ENCODE measurements around the gene CELA1.

The CELA1 gene

DNA sequence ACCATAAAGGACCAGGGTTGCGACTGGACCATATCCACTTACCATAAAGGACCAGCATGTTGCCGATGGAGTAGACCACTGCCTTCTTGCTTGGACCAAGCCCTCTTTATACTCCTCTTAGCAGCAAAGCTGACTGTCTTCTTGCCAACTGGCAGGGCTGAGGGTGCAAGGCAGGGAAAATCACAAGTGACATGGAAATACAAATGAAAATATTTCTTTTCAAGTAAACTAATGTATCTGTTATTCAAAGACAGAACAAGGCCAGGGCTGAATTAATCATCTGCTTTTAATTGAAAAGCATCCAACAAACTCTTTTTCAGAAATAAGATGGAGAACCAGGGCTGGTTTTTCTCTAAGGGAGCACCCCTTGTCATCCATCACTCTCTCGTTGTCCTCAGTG, at the start of gene CELA1:
TSS of gene CELA1 (minus strand) at position 99 of the 400 bp plus-strand sequence. CDS start at position 58, 41 bp downstream.
- ATAC-seq, result no peak

DNA sequence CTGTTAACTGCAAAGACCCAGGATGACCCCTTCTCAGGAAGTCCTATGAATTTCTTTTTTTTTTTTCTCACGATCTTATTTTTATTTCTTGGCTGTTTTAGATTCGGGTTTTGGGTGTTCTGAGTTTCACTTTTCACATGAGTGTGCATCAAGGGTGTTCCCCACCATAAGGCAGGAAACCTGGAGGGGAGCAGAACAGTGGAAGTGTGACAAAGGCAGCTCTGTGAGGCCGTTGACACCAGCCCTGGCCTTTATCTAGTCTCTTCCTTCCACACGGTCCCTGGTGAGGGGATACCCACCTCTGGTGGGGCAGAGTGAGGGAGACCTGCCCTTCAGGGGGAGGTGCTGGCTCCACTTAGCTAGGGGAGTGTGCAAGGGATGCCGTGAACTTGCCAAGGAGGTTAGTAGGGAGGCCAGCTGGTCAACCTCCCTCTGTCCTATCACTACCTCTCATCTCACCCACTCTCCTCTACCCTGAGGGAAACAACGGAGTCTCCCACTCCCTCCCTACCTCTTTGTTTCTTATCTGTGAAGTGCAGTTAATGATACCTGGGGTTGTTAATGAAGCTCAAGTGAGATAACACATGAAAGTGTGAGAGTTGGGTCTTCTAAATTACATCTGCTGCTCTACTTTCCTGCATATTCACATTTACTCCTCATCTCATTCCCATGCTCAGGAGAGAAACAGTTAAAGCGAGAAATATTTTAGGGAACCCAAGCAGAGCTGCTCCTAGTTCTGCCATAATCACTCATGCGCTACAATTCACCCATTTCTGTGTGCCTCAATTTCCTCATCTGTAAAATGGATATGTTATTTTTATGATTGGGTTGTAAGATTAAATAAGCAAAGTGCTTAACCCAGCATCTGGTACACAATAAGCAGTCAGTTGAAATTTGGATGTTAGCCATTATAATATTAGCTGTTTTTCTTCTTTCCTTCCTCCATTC, 49.1 kb upstream of the CELA1 start:
- ATAC-seq, result peak; percentile 11 to 37

DNA sequence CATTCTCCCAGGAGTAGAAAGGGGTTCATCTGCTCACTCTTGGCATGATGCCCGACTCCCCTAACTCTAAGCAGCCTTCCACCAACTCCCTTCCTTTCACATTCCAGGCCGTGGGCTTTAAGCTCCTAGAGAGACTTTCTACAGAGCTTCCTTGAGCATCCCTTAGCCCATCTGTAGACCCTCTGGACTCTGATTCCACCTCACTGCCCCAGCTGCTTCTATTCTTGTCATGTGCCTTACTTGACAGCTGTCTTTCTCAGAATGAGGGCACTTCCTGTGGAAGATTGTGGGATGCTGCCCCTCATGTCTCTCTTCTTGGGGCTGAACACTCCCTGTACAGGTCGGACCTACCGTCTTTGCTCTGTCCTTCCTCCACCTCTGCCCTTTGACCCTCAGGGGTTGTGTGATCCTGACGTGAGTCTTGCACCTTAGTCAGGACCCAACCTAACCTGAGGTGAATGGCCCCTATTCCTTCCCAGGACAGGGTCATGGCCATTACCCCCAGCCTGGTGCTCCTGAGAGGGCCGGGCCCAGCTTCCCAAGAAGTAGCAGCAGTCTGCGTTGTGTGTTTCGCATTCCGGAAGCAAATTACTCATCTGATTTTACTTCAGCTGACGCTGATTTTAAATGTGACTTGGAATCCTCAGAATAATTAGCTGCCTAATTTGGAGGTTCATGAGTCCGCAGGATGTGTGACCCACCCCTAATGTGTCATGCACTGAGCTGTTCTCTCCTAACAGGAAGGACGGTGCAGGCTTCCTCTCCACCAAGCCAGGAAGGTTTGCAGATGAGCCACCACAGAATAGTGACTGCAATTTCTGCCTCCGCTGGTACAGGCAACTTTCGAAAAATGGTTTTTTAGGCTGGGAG, 47.4 kb upstream of the CELA1 start:
- ATAC-seq, result peak; percentile 67 to 77

DNA sequence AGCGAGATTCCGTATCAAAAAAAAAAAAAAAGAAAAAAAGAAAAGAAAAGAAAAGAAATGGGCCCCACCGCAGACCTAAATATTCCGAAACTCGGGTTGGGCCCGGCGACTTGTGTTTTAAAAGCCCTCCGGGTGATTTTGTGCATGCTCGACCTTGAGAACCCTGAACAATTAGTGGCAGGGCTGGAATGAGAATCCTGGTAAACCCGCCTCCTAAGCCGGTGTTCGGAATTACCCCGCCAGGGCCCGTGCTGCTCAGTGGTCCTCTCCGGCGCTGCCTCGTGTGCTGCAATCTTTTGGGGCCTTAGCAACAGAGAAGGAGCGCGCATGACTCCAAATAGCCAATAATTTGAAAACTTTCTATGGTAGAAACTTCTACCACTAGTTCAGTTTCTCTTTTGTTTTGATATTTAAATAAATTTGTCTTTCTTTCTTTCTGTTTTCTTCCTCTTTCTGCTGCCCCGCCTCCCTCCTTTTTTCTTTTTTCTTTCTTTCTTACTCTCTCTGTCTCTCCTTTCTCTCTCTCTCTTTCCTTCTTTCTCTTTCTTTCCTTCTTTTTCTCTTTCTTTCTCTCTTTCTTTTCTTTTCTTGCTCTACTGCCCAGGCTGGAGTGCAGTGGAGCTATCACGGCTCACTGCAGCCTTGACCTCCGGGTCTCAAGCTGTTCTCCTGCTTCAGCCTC, 46.2 kb upstream of the CELA1 start:
- ATAC-seq, result peak in 1 of 2 donors; percentile 11

DNA sequence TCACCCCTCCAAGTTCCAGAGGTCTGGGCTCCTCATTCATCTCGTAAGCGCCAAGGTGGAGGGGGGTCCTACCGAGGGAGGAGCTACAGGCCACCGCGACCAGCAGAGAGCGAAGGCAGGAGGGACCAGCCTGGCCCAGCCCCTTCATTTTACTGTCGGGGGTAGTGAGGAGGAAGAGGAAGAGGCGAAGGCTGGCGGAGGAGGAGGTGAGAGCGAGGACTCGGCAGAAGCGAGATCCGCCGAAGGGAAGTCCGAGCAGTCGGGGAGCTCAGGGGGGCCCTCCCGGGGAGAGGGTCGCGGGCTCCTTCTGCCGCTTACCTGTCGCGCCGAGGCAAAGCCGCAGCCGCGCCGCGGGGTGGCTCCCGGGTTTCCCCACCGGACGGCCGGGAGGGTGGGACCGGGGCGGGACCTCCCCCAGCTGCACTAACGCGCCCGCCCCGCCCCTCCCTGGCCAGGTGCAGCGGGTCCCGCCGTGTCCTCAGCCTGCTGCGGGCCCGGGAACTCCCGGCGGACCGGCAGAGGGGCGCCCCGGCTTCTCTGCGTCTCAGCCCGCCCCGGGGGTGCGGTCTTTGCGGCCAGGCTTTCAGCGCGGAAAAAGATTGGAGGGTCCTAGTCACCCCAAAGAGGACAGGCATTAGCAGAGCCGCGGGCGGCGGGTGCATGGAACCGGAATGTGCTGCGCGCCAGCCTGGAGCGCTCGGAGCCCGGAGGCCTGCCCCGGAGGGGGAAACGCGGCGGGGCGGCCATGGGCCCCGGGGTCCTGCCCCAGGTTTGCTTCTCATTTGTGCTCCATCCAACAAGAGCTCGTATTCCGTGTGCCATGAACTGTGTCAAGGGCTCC, 45.0 kb upstream of the CELA1 start, which contains the start of gene GALNT6:
TSS of gene GALNT6 (minus strand) at position 124 of the 841 bp plus-strand sequence. CDS start 11,625 bp downstream, outside the sequence.
- peak; percentile 48 to 58 for ATAC-seq

DNA sequence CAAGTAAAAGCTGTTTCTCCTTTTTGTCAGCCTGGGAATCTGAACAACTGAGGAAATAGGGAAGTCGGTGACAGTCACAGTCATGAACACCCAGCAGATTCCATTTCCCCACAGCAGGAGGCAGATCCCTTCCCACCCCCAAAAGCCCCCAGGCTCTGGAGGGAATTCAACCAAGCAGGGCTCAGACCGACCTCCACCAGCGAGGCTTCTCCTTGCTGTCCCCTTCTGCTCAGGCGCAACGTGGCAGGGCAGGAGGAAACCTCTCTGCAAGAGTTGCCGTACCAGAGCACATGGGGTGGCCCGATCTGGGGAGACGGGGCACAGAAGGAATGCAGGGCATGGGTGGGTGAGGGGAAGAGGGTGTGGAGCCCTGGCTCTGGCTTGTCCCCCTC, 44.4 kb upstream of the CELA1 start:
- no peak for ATAC-seq

DNA sequence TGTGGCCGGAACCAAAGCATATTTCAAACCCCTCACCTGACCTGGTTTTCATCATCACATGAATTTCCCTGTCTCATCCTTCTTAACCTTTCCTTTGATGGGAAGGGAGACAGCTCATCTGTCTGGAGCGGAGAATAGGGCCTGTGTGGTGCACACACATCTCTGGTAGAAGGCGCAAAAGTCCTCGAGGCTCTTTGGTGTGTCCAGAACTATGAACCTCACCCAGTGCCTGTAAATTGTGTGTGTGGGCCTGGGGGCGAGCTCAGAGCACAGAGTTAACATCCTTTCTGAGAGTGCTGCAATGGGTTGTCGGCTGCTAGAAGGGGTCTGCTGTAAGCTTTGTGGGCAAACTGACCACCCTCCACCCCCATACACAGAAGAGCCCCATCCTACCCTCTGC, 44.0 kb upstream of the CELA1 start:
- ATAC-seq, result no peak

DNA sequence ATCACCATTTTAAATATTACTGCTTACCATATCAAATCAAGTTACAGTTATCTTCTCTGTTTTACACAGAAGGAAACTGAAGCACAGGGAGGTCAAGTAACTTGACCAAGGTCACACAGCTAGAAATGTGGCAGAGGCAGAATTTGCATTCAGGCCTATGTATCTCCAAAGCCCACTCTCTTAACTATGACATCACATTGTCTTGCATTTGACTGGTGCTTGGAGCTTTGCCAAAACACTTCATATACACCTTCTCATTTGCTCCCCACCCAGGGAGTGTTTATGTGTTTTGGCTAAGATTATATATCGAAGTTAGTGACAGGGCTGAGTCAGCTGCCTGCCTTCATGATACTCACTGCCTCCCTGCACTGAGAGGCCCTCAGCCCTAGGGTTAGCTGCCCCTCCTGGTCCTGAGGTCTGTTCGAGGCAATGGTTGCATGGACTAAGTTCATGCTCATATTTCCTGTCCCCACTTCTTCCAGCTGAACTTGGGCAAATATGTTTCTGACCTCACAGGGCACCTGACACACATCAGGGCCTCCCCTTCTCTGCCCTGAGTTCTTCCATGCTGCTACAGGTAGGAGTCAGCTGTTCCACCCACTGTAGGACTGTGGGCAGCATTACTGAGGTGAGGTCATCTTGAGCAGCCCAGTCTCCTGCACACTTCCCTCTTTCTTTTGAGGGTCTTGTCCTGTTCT, 43.0 kb upstream of the CELA1 start:
- peak; percentile 29 to 31 for ATAC-seq

DNA sequence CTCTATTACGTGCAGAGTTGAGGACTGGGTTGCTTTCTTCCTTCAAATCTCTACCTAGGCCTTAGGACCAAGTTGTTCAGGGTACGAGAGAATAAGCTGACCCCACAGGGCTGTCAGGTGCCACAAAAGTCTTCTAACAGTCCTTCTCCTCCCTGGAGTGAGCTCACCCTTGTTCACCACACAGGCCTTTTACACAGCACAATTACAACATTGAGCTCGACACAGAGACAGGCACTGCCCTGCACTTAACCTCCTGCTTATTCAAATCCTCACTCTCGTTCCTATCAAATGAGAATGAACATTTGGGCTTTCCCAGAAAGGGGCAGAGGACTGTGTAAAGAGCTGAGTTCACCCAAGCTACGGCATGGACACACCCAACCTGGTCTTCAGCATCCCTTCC, 42.4 kb upstream of the CELA1 start:
- ATAC-seq, result no peak

DNA sequence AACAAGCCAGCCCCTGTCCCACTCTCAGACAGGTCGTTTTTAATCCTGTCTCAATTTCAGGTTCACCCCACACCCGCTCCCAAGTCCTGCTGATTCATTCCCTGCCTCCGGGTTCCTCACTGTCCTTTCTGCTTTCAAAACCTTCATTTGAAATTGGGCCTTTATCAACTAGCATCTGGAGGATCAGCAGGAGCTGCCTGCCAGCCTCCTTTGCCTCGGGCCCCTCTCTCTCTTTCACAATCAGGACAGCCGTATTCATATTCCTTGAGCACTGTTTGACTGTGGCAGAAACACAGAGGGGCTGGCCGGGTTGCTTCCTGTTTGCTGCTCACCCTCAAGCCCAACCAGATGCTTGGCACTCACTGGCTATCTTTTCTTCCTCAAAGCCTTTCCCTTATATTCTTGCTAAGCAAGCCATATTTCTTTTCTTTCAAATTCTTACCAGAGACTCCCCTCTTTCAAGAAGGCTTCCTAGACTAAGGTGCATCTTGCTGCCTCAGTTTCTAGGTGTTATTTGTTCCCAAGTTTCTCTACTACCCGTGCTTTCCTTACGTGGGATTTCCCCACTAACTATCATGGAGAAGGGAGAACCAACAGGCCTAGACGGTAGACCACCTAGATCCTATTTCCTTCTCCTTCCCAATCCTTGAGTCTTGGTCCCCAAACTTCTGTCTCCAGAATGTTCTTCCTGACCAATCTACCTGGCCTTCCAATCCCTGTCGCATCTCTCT, 41.8 kb upstream of the CELA1 start:
- ATAC-seq, result no peak

DNA sequence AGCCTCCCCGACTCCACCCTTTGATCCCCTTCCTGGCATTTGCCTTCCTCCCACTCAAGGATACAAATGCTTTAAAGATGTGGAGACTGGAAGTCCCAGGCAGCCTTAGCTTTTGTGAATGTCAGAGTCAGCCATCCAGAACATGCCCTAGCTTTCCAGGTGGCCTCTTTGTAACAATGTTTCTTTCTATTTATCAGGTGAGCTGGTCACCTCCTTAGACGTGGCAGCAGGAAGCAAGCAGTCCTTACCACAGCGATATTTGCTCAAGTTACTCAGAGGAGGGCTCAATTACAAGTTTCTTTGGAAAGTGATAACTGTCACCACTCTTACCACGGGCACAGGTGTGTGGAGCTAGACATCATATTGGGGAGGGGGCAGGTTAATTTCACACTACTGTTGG, 39.9 kb upstream of the CELA1 start:
- no peak for ATAC-seq

DNA sequence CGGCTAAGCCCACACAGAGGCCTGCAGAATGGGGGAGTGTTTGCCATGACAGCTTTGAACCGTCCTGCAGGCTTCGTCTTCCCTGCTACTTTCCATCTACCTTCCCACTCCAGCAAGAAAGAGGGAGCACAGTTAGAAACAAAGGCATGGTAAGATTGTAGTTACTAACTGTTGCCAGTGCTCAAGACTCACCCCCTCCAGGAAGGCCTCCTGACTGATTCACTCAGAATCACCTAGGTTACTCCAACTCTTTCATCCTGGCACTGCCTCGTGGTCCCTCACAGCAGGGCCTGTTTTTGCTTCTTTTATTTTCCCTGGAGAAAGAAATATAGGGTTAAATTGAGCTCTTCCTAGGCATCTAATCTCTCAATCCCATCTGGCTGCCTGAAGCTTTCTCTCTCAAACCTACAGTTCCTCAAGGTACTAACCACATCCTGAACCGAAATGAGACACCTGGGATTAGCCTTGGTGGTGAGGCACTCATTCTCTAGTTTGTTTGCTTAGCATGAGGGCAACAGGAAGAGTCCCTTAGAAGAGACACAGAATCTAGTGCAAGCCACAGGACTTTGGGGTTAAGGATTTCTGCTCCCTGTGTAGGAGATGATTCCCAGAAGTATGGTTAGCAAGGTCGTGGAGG, 36.9 kb upstream of the CELA1 start:
- ATAC-seq, result no peak

DNA sequence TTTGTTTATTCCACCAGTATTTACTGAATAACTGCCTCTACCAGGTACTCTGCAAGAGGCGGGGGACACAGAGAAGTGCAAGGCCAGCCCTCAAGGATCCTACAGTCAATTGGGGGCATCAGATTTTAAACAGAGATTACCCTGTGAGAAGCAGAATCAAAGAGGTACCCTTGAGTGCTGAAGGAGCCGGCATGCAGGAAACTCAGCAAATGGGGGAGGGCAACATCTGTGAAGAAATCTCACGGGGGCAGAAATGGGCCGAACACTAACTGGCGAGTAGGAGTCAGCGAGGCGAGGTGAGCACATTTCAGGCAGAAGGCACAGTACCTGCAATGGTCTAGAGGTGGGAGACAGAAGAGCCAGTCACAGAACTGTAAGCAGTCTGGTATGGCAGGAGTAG, 35.7 kb upstream of the CELA1 start:
- no peak for ATAC-seq

DNA sequence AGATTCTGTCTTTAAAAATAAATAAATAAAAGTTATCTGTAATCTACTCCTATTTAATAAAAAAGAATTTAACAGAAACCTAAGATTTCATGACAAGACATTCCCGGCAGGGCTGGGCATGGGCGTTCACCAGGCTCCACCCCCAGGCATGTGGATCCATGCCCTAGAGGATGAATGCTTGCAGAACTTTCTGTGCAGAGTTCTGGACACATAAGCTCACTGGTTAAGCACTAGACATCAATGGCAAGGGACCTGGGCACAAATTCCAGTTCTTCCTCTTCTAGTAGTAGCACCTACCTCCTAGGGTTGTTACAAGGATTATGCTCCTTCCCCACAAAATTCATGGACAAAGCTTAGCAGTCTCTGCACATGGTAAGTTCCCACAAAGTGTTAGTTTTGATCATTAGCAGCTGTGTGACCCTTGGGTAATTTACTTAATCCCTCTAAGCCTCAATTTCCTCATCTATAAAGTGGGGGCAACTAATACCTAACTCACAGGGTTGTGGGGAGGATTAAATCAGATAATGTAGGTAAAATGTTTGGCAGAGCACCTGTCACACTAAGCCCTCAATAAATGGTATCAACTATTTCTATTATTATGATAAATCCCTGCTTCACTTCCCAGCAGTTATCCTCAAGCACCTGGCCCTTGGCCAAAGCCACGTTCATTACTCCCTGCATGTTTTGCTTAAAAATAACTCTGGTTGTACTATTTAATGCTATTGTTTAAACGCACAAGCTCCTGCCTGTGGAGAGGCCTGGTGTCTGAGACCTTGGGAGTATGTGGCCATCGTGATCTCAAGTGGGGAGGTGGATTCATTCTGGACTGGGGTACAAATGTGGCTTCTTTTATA, 35.0 kb upstream of the CELA1 start:
- no peak for ATAC-seq

DNA sequence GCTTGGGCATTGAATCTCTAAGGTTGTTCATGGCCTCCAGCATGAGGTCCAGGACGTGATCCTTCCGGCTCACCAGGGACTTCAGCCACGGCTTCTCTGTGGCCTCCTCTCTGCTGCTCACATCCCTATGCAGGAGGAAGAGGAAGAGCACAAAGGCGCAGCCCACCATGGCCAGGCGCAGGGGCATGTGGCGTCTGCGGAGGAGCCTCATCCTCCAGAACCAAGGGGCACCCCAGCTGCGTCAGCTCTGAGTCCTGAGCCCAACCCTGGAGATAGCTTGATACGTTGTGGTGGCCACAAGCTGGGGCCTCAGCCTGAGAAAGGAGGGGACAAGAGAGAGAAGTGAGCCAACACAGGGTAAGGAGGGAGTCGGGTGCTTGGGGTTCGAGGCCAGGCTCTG, 33.1 kb upstream of the CELA1 start:
- no peak for ATAC-seq

DNA sequence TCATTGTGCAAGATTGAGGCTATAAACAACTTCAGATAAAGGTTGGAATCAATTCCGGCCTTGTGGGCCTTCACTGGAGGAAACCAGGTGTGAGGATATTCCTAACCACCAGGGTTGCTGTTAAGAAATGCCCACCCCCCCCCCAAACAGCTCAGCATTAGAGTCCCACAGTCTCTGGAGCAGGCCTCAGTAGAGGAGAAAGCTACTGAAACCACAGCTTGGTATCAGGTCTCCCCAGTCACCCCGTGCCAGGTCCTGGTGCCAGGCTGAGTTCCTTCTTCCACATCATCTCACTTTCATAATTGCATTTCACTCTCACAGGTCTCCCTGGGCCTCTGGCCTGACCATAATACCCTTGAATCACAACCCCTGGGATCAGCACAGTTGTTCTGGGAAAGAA, 32.3 kb upstream of the CELA1 start:
- no peak for ATAC-seq

DNA sequence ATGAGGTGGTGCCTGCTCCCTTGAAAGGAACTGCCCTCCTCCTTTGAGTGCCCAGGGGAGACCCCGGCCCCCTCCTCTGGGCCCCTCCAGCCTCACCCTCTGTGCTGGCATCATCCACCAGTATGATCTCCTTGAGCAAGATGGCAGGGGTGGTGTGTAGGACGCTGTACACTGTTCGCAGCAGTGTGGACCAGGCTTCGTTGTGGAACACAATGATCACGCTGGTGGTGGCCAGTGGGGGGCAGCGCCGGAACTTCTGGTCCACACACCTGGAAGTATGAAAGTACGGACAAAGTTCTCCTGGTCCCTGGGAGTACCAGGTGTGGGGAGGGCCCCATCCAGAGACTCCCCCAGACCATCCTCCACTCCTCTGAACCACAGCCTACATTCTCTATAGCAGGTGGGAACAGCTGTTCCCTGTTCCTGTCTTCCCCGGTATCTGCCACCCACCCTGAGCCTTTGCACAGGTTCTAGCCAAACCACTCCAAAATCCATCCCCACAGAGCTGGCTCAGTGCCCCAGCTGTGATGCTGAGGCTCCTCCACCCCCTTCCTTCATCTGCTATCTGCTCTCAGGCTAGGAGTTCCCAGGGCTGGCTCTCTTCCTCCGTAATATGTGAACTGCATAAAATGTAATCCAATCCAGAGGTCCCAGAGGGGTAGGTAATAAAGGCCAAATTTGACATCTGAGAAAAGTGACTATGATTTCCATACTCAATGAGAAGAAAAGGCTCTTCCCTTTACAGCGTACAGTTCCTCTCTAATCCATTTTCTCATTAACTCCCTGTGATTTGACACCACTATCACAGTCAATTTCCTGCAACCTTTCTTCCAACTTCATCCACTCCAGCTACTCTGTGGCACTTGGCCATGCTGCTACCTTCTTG, 30.9 kb upstream of the CELA1 start:
- no peak for ATAC-seq

DNA sequence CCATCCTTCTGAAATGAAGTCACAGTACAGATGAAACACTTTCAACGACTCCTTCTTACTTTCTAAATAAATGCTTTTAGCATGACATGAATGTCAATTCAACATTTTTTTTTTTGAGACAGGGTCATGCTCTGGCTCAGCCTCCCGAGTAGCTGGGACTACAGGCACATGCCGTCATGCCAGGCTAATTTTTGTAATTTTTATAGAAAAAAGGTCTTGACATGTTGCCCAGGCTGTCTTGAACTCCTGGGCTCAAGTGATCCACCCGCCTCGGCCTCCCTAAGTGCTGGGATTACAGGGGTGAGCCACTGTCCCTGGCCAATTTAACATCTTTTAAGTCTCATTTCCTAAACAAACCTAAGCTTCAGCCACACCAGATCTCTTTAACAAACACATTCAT, 28.4 kb upstream of the CELA1 start:
- ATAC-seq, result no peak
